Upper lobe of right lung (tissue), 1 donor: Measurements from ENCODE around the gene LDB3. TPM values are rescaled to one million over a fixed set of nuclear protein-coding genes. Genes with fewer than 3 reads are reported as not detected.

Experiments used
- ATAC-seq: fragments of 200-7000 bp; cut with Tn5 transposase; one replicate; pipeline ENCODE4 v1.9.1; 2020; ENCODE audit warnings: mild to moderate bottlenecking, moderate library complexity
- DNase-seq: peaks from one replicate; pipeline ENCODE4 v3.0.0-alpha.2; 2020
- H3K27ac ChIP-seq: fragments of 200-600 bp; one replicate; pipeline ENCODE4 v1.8.0; 2022
- H3K27me3 ChIP-seq: fragments of 200-600 bp; one replicate; pipeline ENCODE4 v1.8.0; 2022; ENCODE audit warnings: mild to moderate bottlenecking
- H3K36me3 ChIP-seq: fragments of 200-600 bp; one replicate; pipeline ENCODE4 v1.8.0; 2022
- H3K4me1 ChIP-seq: fragments of 200-600 bp; one replicate; pipeline ENCODE4 v1.8.0; 2022
- H3K4me3 ChIP-seq: fragments of 200-600 bp; one replicate; pipeline ENCODE4 v1.8.0; 2022; ENCODE audit warnings: mild to moderate bottlenecking
- H3K9me3 ChIP-seq: fragments of 200-600 bp; one replicate; pipeline ENCODE4 v1.8.0; 2022
- intact Hi-C: fragments of 100-400 bp; cut with DNase I; formaldehyde crosslinking; loops from one replicate; pipeline ENCODE4 v1.11.0; 2022
- total RNA-seq: library from RNA; stranded (reverse); fragmentation: NEBNext Ultra II Directional; extraction: Animal tissue kit (Norgen Biotek cat#: 25700); gene quantifications from one replicate; pipeline ENCODE4 v1.2.1, GENCODE V29; 2021
- TF ChIP-seq, protein P1 (sequence below): fragments of 200-600 bp; IDR thresholded peaks from one replicate; pipeline ENCODE4 v1.8.0; 2022; ENCODE audit warnings: antibody characterized with exemption
- donor health status: DM: no; HTN: yes; CAD: no; lungs with severe emphysema.

Gene LDB3
- total RNA-seq, 1 donor from 2014 or later, result 2.5 TPM

GRCh38 chr10:86667421-86668181, 710 bp upstream of the LDB3 start:
- Histone ChIP-seq H3K4me1 (no peaks in the 10 kb centered on the region), H3K9me3 (no peaks in the 10 kb centered on the region), H3K36me3 (no peaks in the 10 kb centered on the region), H3K4me3 (no peak overlapping the region), H3K27ac (no peak overlapping the region), H3K27me3 (no peaks in the 10 kb centered on the region)
- ATAC-seq (no peak), DNase-seq (no peak)
- TF ChIP-seq, protein P1, sequence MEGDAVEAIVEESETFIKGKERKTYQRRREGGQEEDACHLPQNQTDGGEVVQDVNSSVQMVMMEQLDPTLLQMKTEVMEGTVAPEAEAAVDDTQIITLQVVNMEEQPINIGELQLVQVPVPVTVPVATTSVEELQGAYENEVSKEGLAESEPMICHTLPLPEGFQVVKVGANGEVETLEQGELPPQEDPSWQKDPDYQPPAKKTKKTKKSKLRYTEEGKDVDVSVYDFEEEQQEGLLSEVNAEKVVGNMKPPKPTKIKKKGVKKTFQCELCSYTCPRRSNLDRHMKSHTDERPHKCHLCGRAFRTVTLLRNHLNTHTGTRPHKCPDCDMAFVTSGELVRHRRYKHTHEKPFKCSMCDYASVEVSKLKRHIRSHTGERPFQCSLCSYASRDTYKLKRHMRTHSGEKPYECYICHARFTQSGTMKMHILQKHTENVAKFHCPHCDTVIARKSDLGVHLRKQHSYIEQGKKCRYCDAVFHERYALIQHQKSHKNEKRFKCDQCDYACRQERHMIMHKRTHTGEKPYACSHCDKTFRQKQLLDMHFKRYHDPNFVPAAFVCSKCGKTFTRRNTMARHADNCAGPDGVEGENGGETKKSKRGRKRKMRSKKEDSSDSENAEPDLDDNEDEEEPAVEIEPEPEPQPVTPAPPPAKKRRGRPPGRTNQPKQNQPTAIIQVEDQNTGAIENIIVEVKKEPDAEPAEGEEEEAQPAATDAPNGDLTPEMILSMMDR, result no peak
- intact Hi-C loops, result no loop called here

GRCh38 chr10:86670290-86670811, 2.0 kb downstream of the LDB3 start:
- TF ChIP-seq, protein P1, result no peak
- no peaks in the 10 kb centered on the region for H3K9me3 ChIP-seq
- DNase-seq, result no peak

DNA sequence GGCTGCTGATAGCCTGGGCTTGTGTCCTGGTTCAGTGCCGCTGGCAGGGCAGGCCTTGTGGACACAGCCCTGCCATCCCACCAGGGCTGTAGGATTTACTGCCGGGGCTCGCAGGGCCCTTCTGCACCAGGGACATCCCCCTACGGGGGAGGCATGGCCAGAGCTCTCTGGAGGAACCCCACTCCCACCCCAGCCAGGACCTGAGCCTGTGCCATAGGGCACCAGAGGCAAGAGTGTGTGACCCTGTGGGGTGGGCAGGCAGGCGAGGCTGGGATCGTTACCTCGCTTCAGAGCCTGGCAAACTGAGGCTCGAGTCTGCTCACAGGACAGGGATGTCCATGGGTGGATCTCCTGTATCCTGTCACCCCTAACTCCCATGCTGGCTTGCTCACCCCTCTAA, 2.6 kb downstream of the LDB3 start:
- ATAC-seq, result no peak
- Histone ChIP-seq H3K36me3 (no peaks in the 10 kb centered on the region), H3K9me3 (no peaks in the 10 kb centered on the region), H3K4me3 (no peak overlapping the region), H3K27ac (no peak overlapping the region), H3K27me3 (no peaks in the 10 kb centered on the region), H3K4me1 (no peaks in the 10 kb centered on the region)
- intact Hi-C loops, result no loop called here
- TF ChIP-seq, protein P1, result no peak
- no peak for DNase-seq

More at GRCh38 chr10:86670290-86670811, 2.0 kb downstream of the LDB3 start:
- Histone ChIP-seq H3K4me3 (no peak overlapping the region), H3K27me3 (no peaks in the 10 kb centered on the region), H3K4me1 (no peaks in the 10 kb centered on the region), H3K36me3 (no peaks in the 10 kb centered on the region), H3K27ac (no peak overlapping the region)
- intact Hi-C loops, result no loop called here
- ATAC-seq, result no peak

- Histone ChIP-seq H3K27me3 (no peaks in the 10 kb centered on the region), H3K36me3 (no peaks in the 10 kb centered on the region), H3K4me1 (no peaks in the 10 kb centered on the region), H3K9me3 (no peaks in the 10 kb centered on the region), H3K27ac (no peak overlapping the region), H3K4me3 (no peak overlapping the region)
- TF ChIP-seq, protein P1, result no peak
- intact Hi-C loops, result no loop called here
- ATAC-seq, result no peak
- no peak for DNase-seq
These were observed 3.1 kb downstream of the LDB3 start for GRCh38 chr10:86671419-86671818.

- no peak for DNase-seq
- H3K36me3 ChIP-seq, result no peaks in the 10 kb centered on the region
- no peak for ATAC-seq
- TF ChIP-seq, protein P1, result no peak
- H3K27me3 ChIP-seq, result no peaks in the 10 kb centered on the region
- no peak overlapping the region for H3K4me3 ChIP-seq
- H3K27ac ChIP-seq, result no peak overlapping the region
- no peaks in the 10 kb centered on the region for H3K9me3 ChIP-seq
- intact Hi-C loops, result no loop called here
- H3K4me1 ChIP-seq, result no peaks in the 10 kb centered on the region
These were observed 3.8 kb downstream of the LDB3 start for GRCh38 chr10:86671985-86672710.
